ENCODE data around the gene TRABD2B. TPM values are rescaled to one million over a fixed set of nuclear protein-coding genes. Genes with fewer than 3 reads are reported as not detected.

TRABD2B gene
- total and polyA plus RNA-seq, 11 donors: 0.31 to 1.1 (median 0.80) TPM

GRCh38 chr1:47742890-47743760 is 254.1 kb downstream of the TRABD2B start:
- Histone ChIP-seq H3K9me3 (peaks cover 0 to 13% (median 0%) of the 10 kb centered on the region in 12 donors), H3K36me3 (no peaks in the 10 kb centered on the region), H3K4me3 (no peak overlapping the region), H3K27me3 (peaks cover 0 to 19% (median 4%) of the 10 kb centered on the region in 9 donors), H3K27ac (no peak overlapping the region), H3K4me1 (no peaks in the 10 kb centered on the region)
- ATAC-seq (no peak), DNase-seq (no peak)
- intact Hi-C loops (cut with DNase I): loop anchor here in 4 of 10 donors (5.0 to 10.0 kb wide), 5 partner anchors 192 to 462 kb away; partner anchors contain the start of gene TRABD2B (in 2 of the 4)
- 79 to 90% (median 87%) methylated on average over 9 of the region's 9 CpGs for whole genome bisulfite sequencing, 4 donors
- TF ChIP-seq POLR2A (IDR thresholded peaks at IDR 0.05) (no peak), CTCF (IDR thresholded peaks at IDR 0.05) (no peak)

GRCh38 chr1:47738560-47739182 is 258.5 kb downstream of the TRABD2B start:
- no peaks in the 10 kb centered on the region for H3K4me1 ChIP-seq
- ATAC-seq (peak; percentile 77 to 86 (median 80)), DNase-seq (peak in 3 of 5 donors; percentile 40 to 55 (median 45))
- intact Hi-C loops (cut with DNase I): loop anchor here (1.0 to 10.0 kb wide), 11 partner anchors 194 to 464 kb away; partner anchors contain the start of gene TRABD2B (in 4 of the 10)
- 15 to 25% (median 20%) methylated on average over 8 of the region's 8 CpGs for WGBS, 4 donors
- TF ChIP-seq CTCF (IDR thresholded peaks at IDR 0.05) (peak; percentile 61 to 81 (median 74)), POLR2A (IDR thresholded peaks at IDR 0.05) (no peak)
- H3K27me3 ChIP-seq: peaks cover 0 to 36% (median 8%) of the 10 kb centered on the region in 9 donors
- no peak overlapping the region for H3K4me3 ChIP-seq
- H3K9me3 ChIP-seq: peaks cover 0 to 13% (median 0%) of the 10 kb centered on the region in 12 donors
- no peaks in the 10 kb centered on the region for H3K36me3 ChIP-seq
- no peak overlapping the region for H3K27ac ChIP-seq

- no peaks in the 10 kb centered on the region for H3K36me3 ChIP-seq
- intact Hi-C loops (cut with DNase I): loop anchor here in 2 of 10 donors (10.0 kb wide), 1 partner anchor 262 kb away; the partner anchor contains the start of gene TRABD2B (in 2 of the 2)
- TF ChIP-seq CTCF (IDR thresholded peaks at IDR 0.05) (no peak), POLR2A (IDR thresholded peaks at IDR 0.05) (no peak)
- H3K27me3 ChIP-seq: peaks cover 0 to 35% (median 6%) of the 10 kb centered on the region in 9 donors
- ATAC-seq (no peak), DNase-seq (no peak)
- no peaks in the 10 kb centered on the region for H3K9me3 ChIP-seq
- H3K4me3 ChIP-seq: no peak overlapping the region
- H3K27ac ChIP-seq: no peak overlapping the region
- H3K4me1 ChIP-seq: no peaks in the 10 kb centered on the region
- 73 to 81% (median 75%) methylated on average over 4 of the region's 4 CpGs for WGBS, 4 donors
These were observed 264.7 kb downstream of the TRABD2B start for GRCh38 chr1:47732489-47732888.

- WGBS, 4 donors: 69 to 88% (median 80%) methylated on average over 6 to 8 of the region's 8 CpGs
- no peak for TF ChIP-seq POLR2A (IDR thresholded peaks at IDR 0.05)
- TF ChIP-seq CTCF (IDR thresholded peaks at IDR 0.05): no peak
- DNase-seq (no peak), ATAC-seq (no peak)
- Histone ChIP-seq H3K9me3 (no peaks in the 10 kb centered on the region), H3K4me1 (no peaks in the 10 kb centered on the region), H3K27ac (no peak overlapping the region), H3K27me3 (peaks cover 0 to 32% (median 9%) of the 10 kb centered on the region in 9 donors), H3K4me3 (no peak overlapping the region), H3K36me3 (no peaks in the 10 kb centered on the region)
- intact Hi-C loops (cut with DNase I): loop anchor here in 2 of 10 donors (10.0 kb wide), 1 partner anchor 263 kb away; the partner anchor contains the start of gene TRABD2B (in 2 of the 2)
These were observed 265.5 kb downstream of the TRABD2B start for GRCh38 chr1:47731730-47732129.
